ENCODE data around the gene PTOV1. TPM values are rescaled to one million over a fixed set of nuclear protein-coding genes. Genes with fewer than 3 reads are reported as not detected.
A peak's percentile ranks its signal among the peaks of the same experiment; 100 is the strongest.

Gene PTOV1
- total and polyA plus RNA-seq, 10 of the 15 experiments (the other 5 are each of a cell fraction or from before 2014, with no cell fraction given): 3.2 to 83.5 (median 22.3) TPM

DNA sequence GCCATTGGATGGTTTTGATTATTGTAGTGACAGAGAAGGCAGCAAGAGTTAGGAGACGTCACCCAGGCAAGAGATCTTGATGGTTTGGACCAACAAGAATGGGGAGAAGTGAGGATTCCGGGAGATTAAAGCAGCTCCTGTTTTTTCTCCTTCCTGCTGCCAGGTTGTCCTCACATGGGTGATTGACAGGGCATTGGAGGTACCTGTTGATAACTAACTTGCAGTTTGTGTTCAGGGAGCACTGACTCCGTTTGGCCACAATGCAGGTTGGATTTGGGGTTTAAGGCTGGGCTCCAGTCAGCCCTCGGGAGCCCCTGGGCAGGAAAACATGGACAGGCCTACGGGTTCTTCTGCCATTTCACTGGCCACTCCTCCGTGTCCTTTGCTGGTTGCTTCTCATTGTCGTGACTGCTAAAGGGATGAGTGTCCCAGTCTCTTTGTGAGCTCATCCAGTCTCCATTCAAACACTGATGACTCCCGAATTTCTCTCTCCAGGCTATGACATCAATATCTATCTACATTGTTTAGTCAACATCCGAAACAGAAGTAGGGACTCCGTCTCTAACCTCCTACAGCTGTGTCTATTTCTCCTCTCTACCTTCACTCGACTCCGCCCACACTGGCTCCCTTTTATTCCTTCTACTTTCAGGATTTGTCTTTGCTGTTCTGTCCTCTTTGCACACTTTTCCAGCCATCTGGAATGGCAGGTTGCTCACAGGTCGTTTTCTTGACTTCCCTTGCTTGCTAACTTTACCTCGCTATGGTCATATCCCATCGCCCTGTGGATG lies 1.3 kb upstream of the PTOV1 start:
- Histone ChIP-seq H2AFZ (ENCODE audit: control insufficient read depth, low read depth, low read length) (no peak overlapping the region), H3K27me3 (replicated peaks in 1 of 2; ENCODE audit: control insufficient read depth in 2 of 2, insufficient read depth in 2 of 2, low read length in 1 of 2) (no peaks in the 10 kb centered on the region), H3K4me2 (ENCODE audit: control insufficient read depth, insufficient read depth) (no peak overlapping the region), H4K20me1 (ENCODE audit: control insufficient read depth, insufficient read depth) (no peaks in the 10 kb centered on the region), H3K4me1 (ENCODE audit: control insufficient read depth, insufficient read depth, low read length) (peaks cover 30% of the 10 kb centered on the region), H3K36me3 (ENCODE audit: control insufficient read depth in 2 of 2, insufficient read depth in 2 of 2, low read length in 1 of 2) (no peaks in the 10 kb centered on the region; a peak in 1 of 4 replicates), H3K4me3 (0 out of 2 replicates have a peak overlapping the region, but pooled peaks have one; percentile 71), H3K9ac (ENCODE audit: control insufficient read depth, insufficient read depth, low read length) (no peak overlapping the region), H3K79me2 (ENCODE audit: control insufficient read depth, insufficient read depth, low read length) (peaks cover 6% of the 10 kb centered on the region), H3K27ac (ENCODE audit: control insufficient read depth, insufficient read depth) (no peak overlapping the region), H3K9me3 (replicated peaks; ENCODE audit: control insufficient read depth, insufficient read depth, low read length) (peaks cover 5% of the 10 kb centered on the region; the same call in 2 of the 3 replicates)
- WGBS (ENCODE audit: insufficient coverage, insufficient replicate concordance, low lambda C conversion rate, missing lambda C conversion rate): 70% methylated on average over 15 of the region's 15 CpGs
- intact Hi-C loops (cut with micrococcal nuclease; ENCODE audit: unreplicated experiment) (loop anchor here (2.0 kb wide), 2 partner anchors 27 to 37 kb away; partner anchors contain the start of genes AKT1S1, FUZ and TBC1D17), in situ Hi-C loops (cut with MboI) (no loop called here)
- ChIA-PET SMC1A (ENCODE audit: uncharacterized antibody, unreplicated experiment) (interaction anchor here (1.6 to 1.8 kb wide), 2 partner anchors 19 to 30 kb away, joined by 4 to 5 read pairs; no protein-coding TSS in a partner anchor), CTCF (interaction anchor here (1.1 to 2.1 kb wide), 4 partner anchors 13 to 171 kb away, joined by 3 to 6 read pairs (median 4); partner anchors contain the start of gene PNKP), POLR2A (interaction anchor here (0.7 to 2.7 kb wide), 10 partner anchors 17 to 209 kb away, joined by 3 to 25 read pairs (median 7); partner anchors contain the start of genes AKT1S1, FUZ, MED25 and RRAS), RAD21 (ENCODE audit: unreplicated experiment) (interaction anchor here (0.9 to 1.6 kb wide), 5 partner anchors 14 to 40 kb away, joined by 3 to 9 read pairs (median 4); partner anchors contain the start of gene PNKP)
- DNase-seq (ENCODE audit: low read depth, low spot score) (no peak), FAIRE-seq (peak; percentile 18), ATAC-seq (no peak)
- TF ChIP-seq SIX5 (IDR thresholded peaks at IDR 0.05; ENCODE audit: low read depth, low read length, severe bottlenecking) (no peak), CHD4 (IDR thresholded peaks at IDR 0.05) (no peak), CHD2 (IDR thresholded peaks at IDR 0.05; ENCODE audit: borderline replicate concordance, low read depth, low read length) (no peak), SREBF2 (IDR thresholded peaks at IDR 0.05; ENCODE audit: low read length) (no peak)
- TF ChIP-seq, protein P1, sequence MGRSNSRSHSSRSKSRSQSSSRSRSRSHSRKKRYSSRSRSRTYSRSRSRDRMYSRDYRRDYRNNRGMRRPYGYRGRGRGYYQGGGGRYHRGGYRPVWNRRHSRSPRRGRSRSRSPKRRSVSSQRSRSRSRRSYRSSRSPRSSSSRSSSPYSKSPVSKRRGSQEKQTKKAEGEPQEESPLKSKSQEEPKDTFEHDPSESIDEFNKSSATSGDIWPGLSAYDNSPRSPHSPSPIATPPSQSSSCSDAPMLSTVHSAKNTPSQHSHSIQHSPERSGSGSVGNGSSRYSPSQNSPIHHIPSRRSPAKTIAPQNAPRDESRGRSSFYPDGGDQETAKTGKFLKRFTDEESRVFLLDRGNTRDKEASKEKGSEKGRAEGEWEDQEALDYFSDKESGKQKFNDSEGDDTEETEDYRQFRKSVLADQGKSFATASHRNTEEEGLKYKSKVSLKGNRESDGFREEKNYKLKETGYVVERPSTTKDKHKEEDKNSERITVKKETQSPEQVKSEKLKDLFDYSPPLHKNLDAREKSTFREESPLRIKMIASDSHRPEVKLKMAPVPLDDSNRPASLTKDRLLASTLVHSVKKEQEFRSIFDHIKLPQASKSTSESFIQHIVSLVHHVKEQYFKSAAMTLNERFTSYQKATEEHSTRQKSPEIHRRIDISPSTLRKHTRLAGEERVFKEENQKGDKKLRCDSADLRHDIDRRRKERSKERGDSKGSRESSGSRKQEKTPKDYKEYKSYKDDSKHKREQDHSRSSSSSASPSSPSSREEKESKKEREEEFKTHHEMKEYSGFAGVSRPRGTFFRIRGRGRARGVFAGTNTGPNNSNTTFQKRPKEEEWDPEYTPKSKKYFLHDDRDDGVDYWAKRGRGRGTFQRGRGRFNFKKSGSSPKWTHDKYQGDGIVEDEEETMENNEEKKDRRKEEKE (IDR thresholded peaks at IDR 0.05): no peak
- BruUV-seq (replicated peaks): no TSS peak

All from GM12878 (cell line).